ENCODE measurements around the gene RFX8. TPM values are rescaled to one million over a fixed set of nuclear protein-coding genes. Genes with fewer than 3 reads are reported as not detected.
"Not testable (repeated sequence)": the region's sequence is repeated elsewhere in the genome, so short reads cannot be mapped to it uniquely, and the experiment has no call there.

RFX8 gene
- total RNA-seq, 1 donor from 2014 or later: not detected

DNA sequence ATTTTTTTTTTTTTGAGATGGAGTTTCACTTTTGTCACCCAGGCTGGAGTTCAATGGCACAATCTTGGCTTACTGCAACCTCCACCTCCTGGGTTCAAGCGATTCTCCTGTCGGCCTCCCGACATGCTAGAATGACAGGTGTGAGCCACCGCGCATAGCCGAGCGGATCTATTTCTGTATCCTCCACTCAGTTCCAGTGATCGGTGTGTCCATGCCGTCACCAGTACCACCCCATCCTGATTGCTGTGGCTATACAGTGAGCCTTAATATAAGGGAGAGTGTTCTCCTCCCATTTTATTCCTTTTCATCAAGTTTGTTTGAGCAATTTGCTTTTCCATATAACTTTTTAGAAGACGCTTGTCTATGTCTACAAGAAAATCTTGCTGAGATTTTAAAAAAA lies 35.2 kb downstream of the RFX8 start:
- no peak overlapping the region for H3K4me3 ChIP-seq
- H3K36me3 ChIP-seq: no peaks in the 10 kb centered on the region
- H3K4me1 ChIP-seq: no peaks in the 10 kb centered on the region
- no peak overlapping the region for H3K27ac ChIP-seq
- ATAC-seq: no peak
- DNase-seq: no peak
- H3K9me3 ChIP-seq: no peaks in the 10 kb centered on the region
- TF ChIP-seq, protein P1, sequence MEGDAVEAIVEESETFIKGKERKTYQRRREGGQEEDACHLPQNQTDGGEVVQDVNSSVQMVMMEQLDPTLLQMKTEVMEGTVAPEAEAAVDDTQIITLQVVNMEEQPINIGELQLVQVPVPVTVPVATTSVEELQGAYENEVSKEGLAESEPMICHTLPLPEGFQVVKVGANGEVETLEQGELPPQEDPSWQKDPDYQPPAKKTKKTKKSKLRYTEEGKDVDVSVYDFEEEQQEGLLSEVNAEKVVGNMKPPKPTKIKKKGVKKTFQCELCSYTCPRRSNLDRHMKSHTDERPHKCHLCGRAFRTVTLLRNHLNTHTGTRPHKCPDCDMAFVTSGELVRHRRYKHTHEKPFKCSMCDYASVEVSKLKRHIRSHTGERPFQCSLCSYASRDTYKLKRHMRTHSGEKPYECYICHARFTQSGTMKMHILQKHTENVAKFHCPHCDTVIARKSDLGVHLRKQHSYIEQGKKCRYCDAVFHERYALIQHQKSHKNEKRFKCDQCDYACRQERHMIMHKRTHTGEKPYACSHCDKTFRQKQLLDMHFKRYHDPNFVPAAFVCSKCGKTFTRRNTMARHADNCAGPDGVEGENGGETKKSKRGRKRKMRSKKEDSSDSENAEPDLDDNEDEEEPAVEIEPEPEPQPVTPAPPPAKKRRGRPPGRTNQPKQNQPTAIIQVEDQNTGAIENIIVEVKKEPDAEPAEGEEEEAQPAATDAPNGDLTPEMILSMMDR (IDR thresholded peaks at IDR 0.05): no peak
- no peaks in the 10 kb centered on the region for H3K27me3 ChIP-seq
- intact Hi-C loops (cut with DNase I): no loop called here

DNA sequence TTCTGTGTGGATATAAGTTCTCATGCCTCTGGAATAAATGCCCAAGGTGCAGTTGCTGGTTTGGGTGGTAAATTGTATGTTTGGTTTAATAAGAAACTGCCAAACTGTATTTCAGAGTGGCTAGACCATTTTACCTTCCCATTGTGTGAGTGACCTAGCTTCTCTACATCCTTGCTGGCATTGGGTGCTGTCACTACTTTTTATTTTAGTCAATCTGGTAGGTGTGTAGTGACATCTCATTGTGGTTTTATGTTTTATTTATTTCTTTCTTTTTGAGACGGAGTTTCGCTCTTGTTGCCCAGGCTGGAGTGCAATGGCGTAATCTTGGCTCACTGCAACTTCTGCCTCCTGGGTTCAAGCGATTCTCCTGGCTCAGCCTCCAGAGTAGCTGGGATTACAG lies 36.4 kb downstream of the RFX8 start:
- H3K4me1 ChIP-seq; H3K27me3 ChIP-seq; intact Hi-C loops (cut with DNase I); DNase-seq; H3K9me3 ChIP-seq; H3K4me3 ChIP-seq; H3K36me3 ChIP-seq; ATAC-seq; H3K27ac ChIP-seq: not testable (repeated sequence)

DNA sequence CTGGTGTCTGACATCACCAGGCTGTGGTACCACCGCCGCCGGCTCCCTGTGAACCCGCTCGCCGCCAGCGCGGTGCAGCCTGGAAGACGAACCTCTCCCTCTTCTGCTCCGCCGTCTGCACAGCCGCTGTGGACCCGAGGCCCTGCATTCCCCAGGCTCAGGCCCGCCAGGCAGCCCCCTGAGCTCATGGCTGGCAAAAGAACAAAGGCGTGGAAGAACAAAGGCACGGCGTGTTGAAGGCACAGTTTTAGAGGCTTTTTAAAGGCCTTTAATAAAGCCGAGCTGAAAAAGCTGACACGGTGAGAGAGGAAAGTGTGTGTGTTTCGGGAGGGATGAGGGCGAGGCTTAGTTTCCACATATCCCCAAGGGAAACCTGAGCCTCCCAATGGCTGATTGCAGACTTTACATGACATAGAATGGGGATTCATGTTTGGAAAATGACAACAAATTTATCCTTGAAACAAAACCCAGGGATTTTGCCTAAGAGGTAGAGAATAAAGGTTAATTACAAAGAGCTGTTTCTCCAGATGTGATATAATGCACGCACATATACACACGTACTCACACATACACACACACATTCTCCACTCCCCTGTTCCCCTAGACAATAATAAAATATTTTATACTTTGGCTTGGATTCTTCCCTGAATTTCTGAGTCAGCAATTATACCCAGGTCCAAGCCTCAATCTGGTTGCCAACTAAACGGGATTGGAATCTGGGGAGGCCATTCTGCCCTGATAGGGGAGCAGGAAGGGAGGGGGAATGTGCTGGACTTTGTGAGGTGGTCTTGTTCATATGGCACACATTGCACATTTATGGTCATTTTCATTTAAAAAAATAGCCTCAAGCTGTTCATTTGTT lies 39.7 kb downstream of the RFX8 start:
- no peaks in the 10 kb centered on the region for H3K9me3 ChIP-seq
- no peaks in the 10 kb centered on the region for H3K36me3 ChIP-seq
- no peak overlapping the region for H3K27ac ChIP-seq
- H3K27me3 ChIP-seq: no peaks in the 10 kb centered on the region
- TF ChIP-seq, protein P1 (IDR thresholded peaks at IDR 0.05): no peak
- intact Hi-C loops (cut with DNase I): no loop called here
- no peak for DNase-seq
- ATAC-seq: no peak
- no peaks in the 10 kb centered on the region for H3K4me1 ChIP-seq
- H3K4me3 ChIP-seq: no peak overlapping the region

DNA sequence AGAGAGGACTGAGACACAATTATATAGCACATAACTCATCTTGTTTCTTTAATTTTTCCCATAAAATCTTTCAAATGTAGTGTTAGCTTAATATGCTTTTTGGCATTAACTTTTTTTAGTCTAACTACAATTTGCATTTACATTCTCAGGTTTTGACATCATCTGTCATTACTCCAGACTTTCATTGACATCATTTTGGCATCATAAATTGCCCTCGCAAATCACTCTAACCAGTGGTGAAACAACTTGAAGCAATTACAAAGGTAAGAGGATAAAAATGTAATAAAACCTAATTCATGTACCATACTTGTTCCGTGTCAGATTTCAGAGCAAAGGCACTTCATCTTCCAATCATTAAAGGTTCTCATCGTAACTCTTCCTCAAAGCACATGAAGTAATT lies 41.4 kb downstream of the RFX8 start:
- TF ChIP-seq, protein P1 (IDR thresholded peaks at IDR 0.05): no peak
- H3K27ac ChIP-seq: no peak overlapping the region
- ATAC-seq: no peak
- H3K36me3 ChIP-seq: no peaks in the 10 kb centered on the region
- intact Hi-C loops (cut with DNase I): no loop called here
- H3K9me3 ChIP-seq: no peaks in the 10 kb centered on the region
- no peaks in the 10 kb centered on the region for H3K4me1 ChIP-seq
- no peak overlapping the region for H3K4me3 ChIP-seq
- no peak for DNase-seq
- no peaks in the 10 kb centered on the region for H3K27me3 ChIP-seq

DNA sequence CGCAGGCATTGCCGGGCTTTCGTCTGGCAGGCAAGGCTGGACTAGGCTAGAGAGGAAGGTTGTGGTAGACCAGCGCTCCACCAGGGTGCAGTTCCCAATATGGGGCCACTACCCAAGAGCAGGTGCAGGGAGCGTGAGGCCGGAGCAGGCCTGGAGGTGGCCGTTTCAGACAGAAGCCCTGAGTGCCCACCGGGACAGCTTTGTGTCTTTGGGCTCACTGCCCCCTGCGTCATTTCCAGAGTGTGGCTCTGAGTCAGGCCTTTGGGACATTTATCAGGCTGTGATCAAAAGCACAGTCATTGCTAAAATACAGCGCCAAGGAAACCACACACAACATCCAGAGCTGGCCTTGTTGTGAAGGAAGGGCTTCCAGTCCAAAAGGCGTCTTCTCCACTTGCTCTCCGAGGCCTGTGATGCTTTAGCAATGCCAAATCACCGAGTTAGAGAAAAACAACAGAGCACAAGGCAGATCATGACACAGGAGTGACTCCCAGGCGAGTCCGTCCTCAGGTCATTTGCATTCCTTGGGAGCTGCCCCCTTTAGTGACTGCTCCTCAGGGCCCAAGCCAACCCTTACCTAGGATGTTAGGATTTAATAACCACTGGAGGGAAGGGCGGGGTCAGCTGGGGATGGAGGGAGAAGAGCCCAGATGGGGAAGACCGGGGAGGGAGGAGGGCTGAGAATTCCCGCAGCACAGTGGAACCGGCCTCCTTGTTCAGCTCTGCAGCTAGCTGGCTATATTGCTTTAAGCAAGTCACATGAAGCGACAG lies 42.3 kb downstream of the RFX8 start:
- H3K27ac ChIP-seq: no peak overlapping the region
- ATAC-seq (no peak), DNase-seq (no peak)
- H3K27me3 ChIP-seq: no peaks in the 10 kb centered on the region
- H3K36me3 ChIP-seq: no peaks in the 10 kb centered on the region
- no peaks in the 10 kb centered on the region for H3K9me3 ChIP-seq
- H3K4me3 ChIP-seq: no peak overlapping the region
- TF ChIP-seq, protein P1 (IDR thresholded peaks at IDR 0.05): no peak
- intact Hi-C loops (cut with DNase I): no loop called here
- H3K4me1 ChIP-seq: no peaks in the 10 kb centered on the region

DNA sequence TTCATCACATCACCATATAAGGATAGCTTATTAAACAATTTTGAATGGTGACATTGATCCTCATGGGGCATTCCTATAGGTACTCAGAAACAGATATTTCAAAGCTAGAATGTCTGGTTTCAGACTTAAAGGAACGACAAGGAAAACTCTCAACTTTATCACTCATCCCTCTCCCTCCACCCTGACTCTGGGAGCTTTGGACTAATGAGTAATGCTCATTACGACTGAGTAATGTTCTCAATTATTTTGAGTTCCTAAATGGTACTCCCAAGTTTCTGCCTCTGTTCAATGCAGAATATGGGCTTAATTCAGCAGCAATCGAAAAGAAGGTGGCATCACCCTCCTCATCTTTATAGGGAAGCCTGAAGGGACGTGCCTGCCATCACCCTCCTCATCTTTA lies 43.4 kb downstream of the RFX8 start:
- TF ChIP-seq, protein P1 (IDR thresholded peaks at IDR 0.05): no peak
- Histone ChIP-seq H3K9me3 (no peaks in the 10 kb centered on the region), H3K4me1 (no peaks in the 10 kb centered on the region), H3K27ac (no peak overlapping the region), H3K4me3 (no peak overlapping the region), H3K27me3 (no peaks in the 10 kb centered on the region), H3K36me3 (no peaks in the 10 kb centered on the region)
- ATAC-seq: no peak
- intact Hi-C loops (cut with DNase I): no loop called here
- DNase-seq: no peak
